ENCODE results near the gene FOXL3. TPM values are rescaled to one million over a fixed set of nuclear protein-coding genes. Genes with fewer than 3 reads are reported as not detected.

FOXL3 gene
- total RNA-seq, 1 donor from 2014 or later: not detected

- Histone ChIP-seq H3K9me3 (no peaks in the 10 kb centered on the region), H3K36me3 (no peaks in the 10 kb centered on the region), H3K4me3 (no peak overlapping the region), H3K27me3 (ENCODE audit: low read depth) (no peaks in the 10 kb centered on the region), H3K4me1 (no peaks in the 10 kb centered on the region), H3K27ac (no peak overlapping the region)
- DNase-seq (no peak), ATAC-seq (no peak)
- intact Hi-C loops (cut with DNase I): no loop called here
- no peak for TF ChIP-seq CTCF (IDR thresholded peaks at IDR 0.05)
Measured at GRCh38 chr7:339062-339342, 49.0 kb downstream of the FOXL3 start.

GRCh38 chr7:339696-340095, 49.7 kb downstream of the FOXL3 start:
- Histone ChIP-seq H3K36me3 (no peaks in the 10 kb centered on the region), H3K27me3 (ENCODE audit: low read depth) (no peaks in the 10 kb centered on the region), H3K4me1 (no peaks in the 10 kb centered on the region), H3K27ac (no peak overlapping the region), H3K4me3 (no peak overlapping the region), H3K9me3 (no peaks in the 10 kb centered on the region)
- no peak for TF ChIP-seq CTCF (IDR thresholded peaks at IDR 0.05)
- intact Hi-C loops (cut with DNase I): no loop called here
- DNase-seq (no peak), ATAC-seq (no peak)

GRCh38 chr7:340200-340937, 50.4 kb downstream of the FOXL3 start:
- no peak for ATAC-seq
- intact Hi-C loops (cut with DNase I): no loop called here
- no peak for TF ChIP-seq CTCF (IDR thresholded peaks at IDR 0.05)
- Histone ChIP-seq H3K27ac (no peak overlapping the region), H3K27me3 (ENCODE audit: low read depth) (no peaks in the 10 kb centered on the region), H3K9me3 (no peaks in the 10 kb centered on the region), H3K36me3 (no peaks in the 10 kb centered on the region), H3K4me3 (no peak overlapping the region), H3K4me1 (no peaks in the 10 kb centered on the region)
- no peak for DNase-seq

Other genes starting within 250 kb of the FOXL3 start
- 42.9 TPM for gene FAM20C, start 97.6 kb upstream of the FOXL3 start, total RNA-seq
- gene PDGFA, start 229.7 kb downstream of the FOXL3 start, total RNA-seq: 27.1 TPM